Measurements from ENCODE around the gene CDKN2D.

Gene CDKN2D

DNA sequence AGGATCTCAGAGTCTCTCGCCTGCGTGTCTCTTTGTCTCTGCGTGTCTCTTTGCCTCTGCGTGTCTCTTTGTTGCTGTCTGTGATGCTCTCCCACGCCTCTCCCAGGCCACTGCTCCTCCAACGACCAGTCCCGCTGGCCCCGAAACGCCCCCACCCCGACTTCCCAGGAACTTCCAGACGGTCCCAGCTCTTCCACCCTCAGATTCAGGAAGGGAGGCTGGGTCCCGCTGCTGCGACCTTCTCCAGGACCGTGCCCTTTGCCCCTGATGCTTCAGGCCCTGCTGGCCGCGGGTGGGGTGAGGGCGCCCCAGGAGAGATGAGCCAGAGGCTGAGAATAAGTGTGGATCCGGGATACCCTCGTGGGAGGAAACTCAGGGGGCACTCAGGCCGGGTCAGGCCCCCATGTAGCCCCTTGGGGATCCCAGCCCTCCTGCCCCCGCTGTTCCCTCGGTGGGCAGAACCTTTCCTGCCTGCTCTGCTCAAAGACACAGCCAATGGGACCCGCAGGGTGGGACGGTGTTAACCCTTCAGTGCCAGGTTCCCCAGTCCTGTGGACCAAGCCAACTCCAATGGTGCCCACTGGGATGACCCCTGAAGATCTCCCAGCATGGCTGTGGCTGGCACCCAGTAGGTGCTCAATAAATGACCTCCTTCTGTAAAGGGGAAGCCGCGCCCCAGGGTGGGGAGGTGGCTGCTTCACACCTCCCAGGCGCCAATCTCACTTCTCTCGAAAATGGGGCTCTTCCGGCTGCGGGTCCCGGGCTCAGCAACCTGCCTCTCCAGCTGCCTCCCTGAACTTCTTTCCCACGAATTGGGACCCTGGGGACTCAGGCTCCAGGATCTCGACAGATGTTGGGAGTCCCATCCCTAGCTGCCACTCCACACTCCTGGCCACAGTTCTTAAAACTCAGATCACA is 50.1 kb downstream of the CDKN2D start:
- no peak for DNase-seq

DNA sequence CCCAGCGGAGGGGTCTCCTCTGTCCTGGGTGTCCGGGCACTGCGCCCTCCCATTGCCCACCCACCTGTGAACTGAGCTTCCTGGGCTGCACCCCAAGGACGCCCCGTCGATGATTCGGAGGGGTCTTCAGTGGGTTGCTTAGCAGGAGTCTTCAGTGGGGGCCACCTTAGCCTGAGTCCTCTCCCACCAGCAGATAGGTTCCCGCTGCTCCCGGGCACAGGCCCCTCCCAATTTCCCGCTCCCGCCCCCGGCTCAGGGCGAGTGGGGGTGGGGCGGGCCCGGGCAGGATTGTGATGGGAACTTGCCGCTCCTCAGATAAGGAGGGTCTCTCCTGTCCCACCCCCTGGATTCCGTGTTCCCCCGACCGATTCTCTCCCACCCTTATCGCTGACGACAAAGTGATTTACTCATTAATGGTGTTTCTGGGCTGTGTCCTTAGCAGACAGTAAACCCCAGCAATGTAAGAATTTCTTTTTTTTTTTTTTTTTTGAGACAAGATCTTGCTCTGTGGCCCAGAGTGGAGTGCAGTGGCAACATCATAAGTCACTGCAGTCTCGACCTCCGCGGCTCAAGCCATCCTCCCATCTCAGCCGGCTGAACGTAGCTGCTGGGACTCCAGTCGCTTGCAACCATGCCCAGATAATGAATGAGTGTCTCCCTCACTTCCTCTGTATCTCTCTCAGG is 50.9 kb downstream of the CDKN2D start:
- peak; percentile 42 for DNase-seq

- DNase-seq: no peak
Observed at GRCh38 chr19:10517361-10517759, 51.4 kb downstream of the CDKN2D start, which contains the start of gene S1PR5. TSS of gene S1PR5 (minus strand) at chr19:10517447. CDS start at chr19:10515011, 2,436 bp downstream.

GRCh38 chr19:10516671-10517286 is 52.0 kb downstream of the CDKN2D start:
- DNase-seq: no peak

All from stimulated activated CD8-positive, alpha-beta memory T cell treated with anti-CD3 and anti-CD28 coated beads, Interleukin-4, amount 100 ng/mL, for 48 hours (primary cell).